SK-N-SH treated with all-trans-retinoic acid at 6 μM for 48 hours (cell line): Measurements from ENCODE around the gene PTPRD.

ENCODE experiments used
- ARNTL ChIP-seq: fragments of 450-650 bp; formaldehyde crosslinking; IDR thresholded peaks from 2 replicates; pipeline ENCODE4 v1.5.0; 2020; ENCODE audit warnings: low read depth, mild to moderate bottlenecking, moderate library complexity, borderline replicate concordance
- CREB5 ChIP-seq: fragments of 250-450 bp; sonication (Bioruptor Pico); IDR thresholded peaks from 2 replicates; pipeline ENCODE4 v1.5.1; 2020; ENCODE audit warnings: low read depth, mild to moderate bottlenecking, moderate library complexity
- ESRRG ChIP-seq: fragments of 250-450 bp; sonication (Bioruptor Pico); IDR thresholded peaks from 2 replicates; pipeline ENCODE4 v1.6.1; 2021; ENCODE audit warnings: mild to moderate bottlenecking
- OSR1 ChIP-seq: fragments of 250-450 bp; sonication (Bioruptor Pico); IDR thresholded peaks from 2 replicates; pipeline ENCODE4 v1.8.0; 2022; ENCODE audit warnings: moderate library complexity, mild to moderate bottlenecking, inconsistent platforms
- RARB ChIP-seq: fragments of 250-450 bp; sonication (Bioruptor Pico); IDR thresholded peaks from 2 replicates; pipeline ENCODE4 v1.8.0; 2021; ENCODE audit warnings: mild to moderate bottlenecking, moderate library complexity
- TCF4 ChIP-seq: fragments of 250-450 bp; sonication (Bioruptor Pico); IDR thresholded peaks from 2 replicates; pipeline ENCODE4 v1.8.0; 2021; ENCODE audit warnings: mild to moderate bottlenecking, moderate library complexity, borderline replicate concordance
- TOX ChIP-seq: fragments of 250-450 bp; sonication (Bioruptor Pico); IDR thresholded peaks from 2 replicates; pipeline ENCODE4 v1.8.0; 2021; ENCODE audit warnings: mild to moderate bottlenecking, moderate library complexity, borderline replicate concordance
- ZFP3 ChIP-seq: fragments of 250-450 bp; sonication (Bioruptor Pico); IDR thresholded peaks from 2 replicates; pipeline ENCODE4 v1.5.0; 2020; ENCODE audit warnings: mild to moderate bottlenecking, moderate library complexity
- ZFP30 ChIP-seq: fragments of 450-650 bp; formaldehyde crosslinking; IDR thresholded peaks from 2 replicates; pipeline ENCODE4 v1.5.0; 2022; ENCODE audit warnings: mild to moderate bottlenecking, moderate library complexity
- TF ChIP-seq, protein P1 (sequence below): fragments of 250-450 bp; sonication (Bioruptor Pico); IDR thresholded peaks from 2 replicates; pipeline ENCODE4 v1.8.0; 2020; ENCODE audit warnings: mild to moderate bottlenecking, moderate library complexity, borderline replicate concordance
- TF ChIP-seq, protein P2 (sequence below): fragments of 250-450 bp; sonication (Bioruptor Pico); IDR thresholded peaks from 2 replicates; pipeline ENCODE4 v1.5.0; 2020; ENCODE audit warnings: mild to moderate bottlenecking, moderate library complexity
- TF ChIP-seq, protein P3 (sequence below): fragments of 250-450 bp; sonication (Bioruptor Pico); IDR thresholded peaks from 2 replicates; pipeline ENCODE4 v1.8.0; 2021; ENCODE audit warnings: low read depth, mild to moderate bottlenecking, moderate library complexity, borderline replicate concordance

- TF ChIP-seq ARNTL (CRISPR knock-in tag): no peak
- TF ChIP-seq TCF4: no peak
- TF ChIP-seq, protein P1, sequence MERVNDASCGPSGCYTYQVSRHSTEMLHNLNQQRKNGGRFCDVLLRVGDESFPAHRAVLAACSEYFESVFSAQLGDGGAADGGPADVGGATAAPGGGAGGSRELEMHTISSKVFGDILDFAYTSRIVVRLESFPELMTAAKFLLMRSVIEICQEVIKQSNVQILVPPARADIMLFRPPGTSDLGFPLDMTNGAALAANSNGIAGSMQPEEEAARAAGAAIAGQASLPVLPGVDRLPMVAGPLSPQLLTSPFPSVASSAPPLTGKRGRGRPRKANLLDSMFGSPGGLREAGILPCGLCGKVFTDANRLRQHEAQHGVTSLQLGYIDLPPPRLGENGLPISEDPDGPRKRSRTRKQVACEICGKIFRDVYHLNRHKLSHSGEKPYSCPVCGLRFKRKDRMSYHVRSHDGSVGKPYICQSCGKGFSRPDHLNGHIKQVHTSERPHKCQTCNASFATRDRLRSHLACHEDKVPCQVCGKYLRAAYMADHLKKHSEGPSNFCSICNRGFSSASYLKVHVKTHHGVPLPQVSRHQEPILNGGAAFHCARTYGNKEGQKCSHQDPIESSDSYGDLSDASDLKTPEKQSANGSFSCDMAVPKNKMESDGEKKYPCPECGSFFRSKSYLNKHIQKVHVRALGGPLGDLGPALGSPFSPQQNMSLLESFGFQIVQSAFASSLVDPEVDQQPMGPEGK (CRISPR knock-in tag): no peak
- TF ChIP-seq TOX (CRISPR knock-in tag): no peak
- TF ChIP-seq, protein P2, sequence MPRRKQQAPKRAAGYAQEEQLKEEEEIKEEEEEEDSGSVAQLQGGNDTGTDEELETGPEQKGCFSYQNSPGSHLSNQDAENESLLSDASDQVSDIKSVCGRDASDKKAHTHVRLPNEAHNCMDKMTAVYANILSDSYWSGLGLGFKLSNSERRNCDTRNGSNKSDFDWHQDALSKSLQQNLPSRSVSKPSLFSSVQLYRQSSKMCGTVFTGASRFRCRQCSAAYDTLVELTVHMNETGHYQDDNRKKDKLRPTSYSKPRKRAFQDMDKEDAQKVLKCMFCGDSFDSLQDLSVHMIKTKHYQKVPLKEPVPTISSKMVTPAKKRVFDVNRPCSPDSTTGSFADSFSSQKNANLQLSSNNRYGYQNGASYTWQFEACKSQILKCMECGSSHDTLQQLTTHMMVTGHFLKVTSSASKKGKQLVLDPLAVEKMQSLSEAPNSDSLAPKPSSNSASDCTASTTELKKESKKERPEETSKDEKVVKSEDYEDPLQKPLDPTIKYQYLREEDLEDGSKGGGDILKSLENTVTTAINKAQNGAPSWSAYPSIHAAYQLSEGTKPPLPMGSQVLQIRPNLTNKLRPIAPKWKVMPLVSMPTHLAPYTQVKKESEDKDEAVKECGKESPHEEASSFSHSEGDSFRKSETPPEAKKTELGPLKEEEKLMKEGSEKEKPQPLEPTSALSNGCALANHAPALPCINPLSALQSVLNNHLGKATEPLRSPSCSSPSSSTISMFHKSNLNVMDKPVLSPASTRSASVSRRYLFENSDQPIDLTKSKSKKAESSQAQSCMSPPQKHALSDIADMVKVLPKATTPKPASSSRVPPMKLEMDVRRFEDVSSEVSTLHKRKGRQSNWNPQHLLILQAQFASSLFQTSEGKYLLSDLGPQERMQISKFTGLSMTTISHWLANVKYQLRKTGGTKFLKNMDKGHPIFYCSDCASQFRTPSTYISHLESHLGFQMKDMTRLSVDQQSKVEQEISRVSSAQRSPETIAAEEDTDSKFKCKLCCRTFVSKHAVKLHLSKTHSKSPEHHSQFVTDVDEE (CRISPR knock-in tag): no peak
- TF ChIP-seq RARB (CRISPR knock-in tag): no peak
- TF ChIP-seq ESRRG (CRISPR knock-in tag): no peak
- no peak for TF ChIP-seq ZFP30 (CRISPR knock-in tag)
- TF ChIP-seq, protein P3, sequence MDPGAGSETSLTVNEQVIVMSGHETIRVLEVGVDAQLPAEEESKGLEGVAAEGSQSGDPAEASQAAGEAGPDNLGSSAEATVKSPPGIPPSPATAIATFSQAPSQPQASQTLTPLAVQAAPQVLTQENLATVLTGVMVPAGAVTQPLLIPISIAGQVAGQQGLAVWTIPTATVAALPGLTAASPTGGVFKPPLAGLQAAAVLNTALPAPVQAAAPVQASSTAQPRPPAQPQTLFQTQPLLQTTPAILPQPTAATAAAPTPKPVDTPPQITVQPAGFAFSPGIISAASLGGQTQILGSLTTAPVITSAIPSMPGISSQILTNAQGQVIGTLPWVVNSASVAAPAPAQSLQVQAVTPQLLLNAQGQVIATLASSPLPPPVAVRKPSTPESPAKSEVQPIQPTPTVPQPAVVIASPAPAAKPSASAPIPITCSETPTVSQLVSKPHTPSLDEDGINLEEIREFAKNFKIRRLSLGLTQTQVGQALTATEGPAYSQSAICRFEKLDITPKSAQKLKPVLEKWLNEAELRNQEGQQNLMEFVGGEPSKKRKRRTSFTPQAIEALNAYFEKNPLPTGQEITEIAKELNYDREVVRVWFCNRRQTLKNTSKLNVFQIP: no peak
- TF ChIP-seq OSR1 (CRISPR knock-in tag): no peak
- no peak for TF ChIP-seq CREB5 (CRISPR knock-in tag)
- TF ChIP-seq ZFP3 (CRISPR knock-in tag): no peak
Measured at GRCh38 chr9:9719373-9720112, 893.3 kb downstream of the PTPRD start.
